ENCODE results near the gene PTEN.
"Not testable (repeated sequence)": the region's sequence is repeated elsewhere in the genome, so short reads cannot be mapped to it uniquely, and the experiment has no call there.

PTEN gene

GRCh38 chr10:87863053-87863943 is at the start of gene PTEN, which contains the start of gene KLLN:
TSS of gene PTEN (plus strand) at chr10:87863625. CDS start at chr10:87864470, 845 bp downstream.
TSS of gene KLLN (minus strand) at chr10:87863533. CDS start at chr10:87862487, 1,046 bp downstream.
- peak; percentile 75 to 81 for DNase-seq (ENCODE audit: low read depth in 2 of 2)

GRCh38 chr10:87816163-87816897 is 47.1 kb upstream of the PTEN start:
- no peak for DNase-seq (ENCODE audit: low read depth in 2 of 2)

GRCh38 chr10:87816898-87817608 is 46.4 kb upstream of the PTEN start:
- no peak for DNase-seq (ENCODE audit: low read depth in 2 of 2)

GRCh38 chr10:87817609-87818504 is 45.6 kb upstream of the PTEN start, which contains the start of gene ATAD1:
TSS of gene ATAD1 (minus strand) at chr10:87818226. CDS start at chr10:87814599, 3,627 bp downstream.
- peak; percentile 72 to 83 for DNase-seq (ENCODE audit: low read depth in 2 of 2)

GRCh38 chr10:87818505-87819288 is 44.7 kb upstream of the PTEN start:
- DNase-seq (ENCODE audit: low read depth in 2 of 2) = peak; percentile 52 to 54

- no peak for DNase-seq (ENCODE audit: low read depth in 2 of 2)
Observed at GRCh38 chr10:87819289-87819585, 44.2 kb upstream of the PTEN start.

- DNase-seq (ENCODE audit: low read depth in 2 of 2) = no peak
Observed at GRCh38 chr10:87826653-87827052, 36.8 kb upstream of the PTEN start.

GRCh38 chr10:87827681-87828080 is 35.7 kb upstream of the PTEN start:
- no peak for DNase-seq (ENCODE audit: low read depth in 2 of 2)

GRCh38 chr10:87829051-87829450 is 34.4 kb upstream of the PTEN start:
- DNase-seq (ENCODE audit: low read depth in 2 of 2) = not testable (repeated sequence)

GRCh38 chr10:87829986-87830729 is 33.3 kb upstream of the PTEN start:
- no peak for DNase-seq (ENCODE audit: low read depth in 2 of 2)

- no peak for DNase-seq (ENCODE audit: low read depth in 2 of 2)
Observed at GRCh38 chr10:87836098-87836497, 27.3 kb upstream of the PTEN start.

GRCh38 chr10:87837445-87837844 is 26.0 kb upstream of the PTEN start:
- no peak for DNase-seq (ENCODE audit: low read depth in 2 of 2)

GRCh38 chr10:87838650-87839049 is 24.8 kb upstream of the PTEN start:
- DNase-seq (ENCODE audit: low read depth in 2 of 2) = no peak

- DNase-seq (ENCODE audit: low read depth in 2 of 2) = no peak
Observed at GRCh38 chr10:87841186-87841585, 22.2 kb upstream of the PTEN start.

GRCh38 chr10:87842220-87842641 is 21.2 kb upstream of the PTEN start:
- no peak for DNase-seq (ENCODE audit: low read depth in 2 of 2)

GRCh38 chr10:87842776-87843497 is 20.5 kb upstream of the PTEN start:
- DNase-seq (ENCODE audit: low read depth in 2 of 2) = no peak

GRCh38 chr10:87843714-87844113 is 19.7 kb upstream of the PTEN start:
- DNase-seq (ENCODE audit: low read depth in 2 of 2) = no peak

- no peak for DNase-seq (ENCODE audit: low read depth in 2 of 2)
Observed at GRCh38 chr10:87844837-87845623, 18.4 kb upstream of the PTEN start.
